GM12878 (cell line): ENCODE results near the gene PGAP6. TPM values are rescaled to one million over a fixed set of nuclear protein-coding genes. Genes with fewer than 3 reads are reported as not detected.

Source experiments
- ATAC-seq: fragments of 200-7000 bp; cut with Tn5 transposase; 3 replicates; pipeline ENCODE4 v1.9.1; 2020; ENCODE audit warnings: mild to moderate bottlenecking, moderate library complexity
- BruUV-seq: library from RNA; stranded (reverse); fragments of 400-500 nt; replicated peaks from 2 replicates; lab custom pipeline; 2021; lab: Mats Ljungman, UMichigan
- CTCF ChIA-PET: fragments of 300-600 bp; sonication (Branson Sonifier 250); formaldehyde crosslinking; extraction: SDS; loops from one replicate; lab custom pipeline; 2021; ENCODE audit warnings: inconsistent platforms; lab: Yijun Ruan, JAX
- POLR2A ChIA-PET: fragments of 350-600 bp; formaldehyde crosslinking; extraction: SDS; loops from one replicate; lab custom pipeline; 2021; ENCODE audit warnings: inconsistent platforms; lab: Charles Lee
- RAD21 ChIA-PET: fragments of 300-600 bp; sonication (Branson Sonifier 250); formaldehyde crosslinking; loops from one replicate; lab custom pipeline; 2023; ENCODE audit warnings: antibody characterized with exemption; ENCODE audit not compliant: unreplicated experiment; lab: Charles Lee
- SMC1A ChIA-PET: fragments of 300-600 bp; sonication (Branson Sonifier 250); formaldehyde crosslinking; loops from one replicate; lab custom pipeline; 2023; ENCODE audit not compliant: unreplicated experiment, uncharacterized antibody; lab: Charles Lee
- DNase-seq: peaks from one replicate; pipeline ENCODE4 v3.0.0-alpha.2; 2011; ENCODE audit warnings: low read depth, low spot score
- FAIRE-seq: peaks from 3 replicates; lab custom pipeline; 2011; peaks lifted over from hg19 to GRCh38; lab: Jason Lieb, UNC
- H2AFZ ChIP-seq: 2 replicates; pipeline ENCODE4 v1.6.0; 2011; ENCODE audit warnings: low read depth, low read length, control low read depth; ENCODE audit not compliant: control insufficient read depth
- H3K27ac ChIP-seq: 2 replicates; pipeline ENCODE4 v1.5.1; 2011; ENCODE audit warnings: control low read depth; ENCODE audit not compliant: control insufficient read depth, insufficient read depth
- H3K27me3 ChIP-seq, 2 experiments: replicated peaks in 1 of 2; 2 replicates each; pipeline versions ENCODE4 v1.6.0 to v1.6.1; 2011; ENCODE audit warnings: low read length in 1 of 2; ENCODE audit not compliant: control insufficient read depth in 2 of 2, insufficient read depth in 2 of 2
- H3K36me3 ChIP-seq, 2 experiments: 2 replicates each; pipeline ENCODE4 v1.5.1; 2011; ENCODE audit warnings: low read length in 1 of 2; ENCODE audit not compliant: control insufficient read depth in 2 of 2, insufficient read depth in 2 of 2
- H3K4me1 ChIP-seq: 2 replicates; pipeline ENCODE4 v1.6.1; 2011; ENCODE audit warnings: mild to moderate bottlenecking, low read length, moderate library complexity, mixed read lengths; ENCODE audit not compliant: control insufficient read depth, insufficient read depth
- H3K4me2 ChIP-seq: 2 replicates; pipeline ENCODE4 v1.6.0; 2011; ENCODE audit warnings: control low read depth; ENCODE audit not compliant: control insufficient read depth, insufficient read depth
- H3K4me3 ChIP-seq: fragments of 200-600 bp; sonication (generic); 2 replicates; pipeline ENCODE4 v1.5.1; 2016
- H3K79me2 ChIP-seq: 2 replicates; pipeline ENCODE4 v1.6.0; 2011; ENCODE audit warnings: low read length; ENCODE audit not compliant: control insufficient read depth, insufficient read depth
- H3K9ac ChIP-seq: 2 replicates; pipeline ENCODE4 v1.8.0; 2011; ENCODE audit warnings: low read length, control low read depth, mixed read lengths; ENCODE audit not compliant: control insufficient read depth, insufficient read depth
- H3K9me3 ChIP-seq: replicated peaks from 3 replicates; pipeline ENCODE4 v1.5.1; 2011; ENCODE audit warnings: mild to moderate bottlenecking, low read length; ENCODE audit not compliant: control insufficient read depth, insufficient read depth
- H4K20me1 ChIP-seq: 2 replicates; pipeline ENCODE4 v1.6.0; 2011; ENCODE audit not compliant: control insufficient read depth, insufficient read depth
- MTA2 ChIP-seq: fragments of 450-650 bp; IDR thresholded peaks from 2 replicates; pipeline ENCODE4 v1.6.1; 2016; ENCODE audit warnings: low read depth, mild to moderate bottlenecking, moderate library complexity
- YY1 ChIP-seq: IDR thresholded peaks from 2 replicates; pipeline ENCODE4 v1.6.1; 2011; ENCODE audit warnings: low read depth, mild to moderate bottlenecking, low read length
- WGBS: methylation state at CpG from one replicate; pipeline ENCODE4 v1.1.6; 2016; ENCODE audit warnings: low lambda C conversion rate; ENCODE audit not compliant: insufficient replicate concordance, insufficient coverage; ENCODE audit errors: missing lambda C conversion rate; 5-methylcytosine and 5-hydroxymethylcytosine counted together
- in situ Hi-C: fragments of 300-500 bp; cut with MboI; formaldehyde crosslinking; loops from 9 replicates; pipeline ENCODE4 v1.14.3; 2018; ENCODE audit warnings: mixed read lengths
- intact Hi-C: fragments of 100-400 bp; cut with micrococcal nuclease; formaldehyde crosslinking; loops from one replicate; pipeline ENCODE4 v1.14.2; 2022; ENCODE audit not compliant: unreplicated experiment
- polyA plus RNA-seq, 11 experiments: library from polyadenylated mRNA; depleted of rRNA in 4 of 11; unstranded in 6 of 11; stranded (reverse) in 5 of 11; fragments of >200 nt; fragmentation: Nextera tagmentation in 4 of 11; fragmentation: Illumina TruSeq in 1 of 11; extraction: Ambion mirVana in 4 of 11; extraction: Trizol in 1 of 11; gene quantifications; 1 replicate in 1 of 11; 2 replicates in 10 of 11; pipeline versions ENCODE4 v1.2.1 to v1.2.3, GENCODE V29; 2011 to 2016; ENCODE audit warnings: inconsistent platforms in 2 of 11, missing spikeins in 2 of 11, low read depth in 1 of 11
- total RNA-seq, 4 experiments: library from RNA; depleted of rRNA in 3 of 4; stranded (reverse); fragments of >200 nt in 3 of 4; fragmentation: Illumina TruSeq in 1 of 4; extraction: Trizol in 1 of 4; gene quantifications; 2 replicates each; pipeline versions ENCODE4 v1.2.1 to v1.2.3, GENCODE V29; 2013 to 2021
- TF ChIP-seq, protein P1 (sequence below), 3 experiments: IDR thresholded peaks in 2 of 3; conservative IDR thresholded peaks in 1 of 3; 2 replicates each; pipeline ENCODE4 v1.5.1; 2011; ENCODE audit warnings: low read depth in 3 of 3, low read length in 3 of 3, mild to moderate bottlenecking in 3 of 3, control low read depth in 2 of 3, moderate library complexity in 2 of 3, inconsistent platforms in 1 of 3, mixed read lengths in 1 of 3; ENCODE audit not compliant: control insufficient read depth in 2 of 3, insufficient read depth in 1 of 3; ENCODE audit errors: extremely low read depth in 1 of 3

The PGAP6 gene
- total and polyA plus RNA-seq, 10 of the 15 experiments (the other 5 are each of a cell fraction or from before 2014, with no cell fraction given), result 0.76 to 48.8 (median 18.4) TPM

DNA sequence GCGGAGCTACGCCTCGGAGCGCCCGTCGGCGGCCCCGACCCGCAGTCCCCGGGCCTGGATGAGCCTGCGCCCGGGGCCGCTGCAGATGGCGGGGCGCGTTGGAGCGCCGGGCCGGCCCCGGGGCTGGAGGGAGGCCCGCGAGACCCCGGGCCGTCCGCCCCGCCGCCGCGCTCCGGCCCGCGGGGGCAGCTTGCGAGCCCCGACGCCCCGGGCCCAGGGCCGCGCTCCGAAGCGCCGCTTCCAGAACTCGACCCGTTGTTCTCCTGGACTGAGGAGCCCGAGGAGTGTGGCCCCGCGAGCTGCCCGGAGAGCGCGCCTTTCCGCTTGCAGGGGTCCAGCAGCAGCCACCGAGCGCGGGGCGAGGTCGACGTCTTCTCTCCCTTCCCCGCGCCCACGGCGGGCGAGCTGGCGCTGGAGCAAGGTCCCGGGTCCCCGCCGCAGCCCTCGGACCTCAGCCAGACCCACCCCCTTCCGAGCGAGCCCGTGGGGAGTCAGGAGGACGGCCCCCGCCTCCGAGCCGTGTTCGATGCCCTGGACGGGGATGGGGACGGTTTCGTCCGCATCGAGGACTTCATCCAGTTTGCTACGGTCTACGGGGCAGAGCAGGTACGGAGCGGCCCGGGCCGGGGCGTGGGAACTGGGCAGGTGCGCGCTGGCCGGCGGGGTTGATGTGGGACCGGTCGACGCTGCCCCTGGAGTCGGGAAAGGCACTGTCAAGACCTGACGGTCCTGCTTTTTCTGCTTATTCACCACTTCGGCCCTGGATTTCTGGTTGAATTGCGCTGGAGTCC is 44.5 kb upstream of the PGAP6 start (continued):
- TF ChIP-seq, protein P1, sequence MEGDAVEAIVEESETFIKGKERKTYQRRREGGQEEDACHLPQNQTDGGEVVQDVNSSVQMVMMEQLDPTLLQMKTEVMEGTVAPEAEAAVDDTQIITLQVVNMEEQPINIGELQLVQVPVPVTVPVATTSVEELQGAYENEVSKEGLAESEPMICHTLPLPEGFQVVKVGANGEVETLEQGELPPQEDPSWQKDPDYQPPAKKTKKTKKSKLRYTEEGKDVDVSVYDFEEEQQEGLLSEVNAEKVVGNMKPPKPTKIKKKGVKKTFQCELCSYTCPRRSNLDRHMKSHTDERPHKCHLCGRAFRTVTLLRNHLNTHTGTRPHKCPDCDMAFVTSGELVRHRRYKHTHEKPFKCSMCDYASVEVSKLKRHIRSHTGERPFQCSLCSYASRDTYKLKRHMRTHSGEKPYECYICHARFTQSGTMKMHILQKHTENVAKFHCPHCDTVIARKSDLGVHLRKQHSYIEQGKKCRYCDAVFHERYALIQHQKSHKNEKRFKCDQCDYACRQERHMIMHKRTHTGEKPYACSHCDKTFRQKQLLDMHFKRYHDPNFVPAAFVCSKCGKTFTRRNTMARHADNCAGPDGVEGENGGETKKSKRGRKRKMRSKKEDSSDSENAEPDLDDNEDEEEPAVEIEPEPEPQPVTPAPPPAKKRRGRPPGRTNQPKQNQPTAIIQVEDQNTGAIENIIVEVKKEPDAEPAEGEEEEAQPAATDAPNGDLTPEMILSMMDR (IDR thresholded peaks at IDR 0.05 in 2 of 3, conservative IDR thresholded peaks at IDR 0.05 in 1 of 3; ENCODE audit: control insufficient read depth in 2 of 3, extremely low read depth in 1 of 3, insufficient read depth in 1 of 3, low read depth in 3 of 3, low read length in 3 of 3), result no peak

DNA sequence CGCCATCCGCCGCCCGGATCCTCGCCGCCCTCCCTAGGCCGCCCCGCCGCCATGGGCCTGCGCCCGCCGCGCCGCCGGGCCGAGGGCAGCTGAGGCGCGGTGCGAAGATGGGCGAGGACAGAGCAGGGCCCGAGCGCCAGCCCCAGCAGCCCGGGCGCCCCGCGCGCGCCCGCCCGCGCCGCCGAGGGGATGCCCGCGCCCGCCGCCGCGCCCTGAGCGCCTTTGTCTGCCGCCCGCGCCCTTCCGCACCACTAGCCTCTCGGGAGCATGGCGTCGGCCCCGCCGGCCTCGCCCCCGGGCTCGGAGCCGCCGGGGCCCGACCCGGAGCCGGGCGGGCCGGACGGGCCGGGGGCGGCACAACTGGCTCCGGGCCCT is 43.9 kb upstream of the PGAP6 start:
- ChIA-PET POLR2A (interaction anchor here (0.7 to 1.1 kb wide), 2 partner anchors 76 to 101 kb away, joined by 3 read pairs; no protein-coding TSS in a partner anchor), RAD21 (interaction anchor here (1.0 kb wide), 2 partner anchors 39 to 101 kb away, joined by 3 read pairs; partner anchors contain the start of gene CAPN15), CTCF (no interaction called here), SMC1A (no interaction called here)
- Histone ChIP-seq H2AFZ (no peak overlapping the region), H3K36me3 (no peaks in the 10 kb centered on the region), H3K9me3 (no peaks in the 10 kb centered on the region), H3K4me3 (peak overlapping the region; percentile 65), H3K9ac (peak overlapping the region; percentile 36; the same call in 1 of the 2 replicates), H3K79me2 (peaks cover 11% of the 10 kb centered on the region), H3K27ac (no peak overlapping the region), H3K4me1 (peaks cover 15% of the 10 kb centered on the region), H3K4me2 (no peak overlapping the region), H3K27me3 (peaks cover 0 to 3% of the 10 kb centered on the region in 2 experiments; a peak in 1 of 4 replicates), H4K20me1 (no peaks in the 10 kb centered on the region)
- no peak for DNase-seq
- WGBS, result under 1% methylated on average over 24 of the region's 63 CpGs
- no peak for FAIRE-seq
- in situ Hi-C loops, result no loop called here
- peak; percentile 62 for ATAC-seq
- intact Hi-C loops, result no loop called here
- TF ChIP-seq YY1 (peak; percentile 41; the same call in 1 of the 2 replicates), MTA2 (no peak)
- no TSS peak for BruUV-seq
